Activated CD8-positive, alpha-beta memory T cell treated with anti-CD3 and anti-CD28 coated beads, Interleukin-2, amount 10 ng/mL, durations not matched to agents 7 days and 5 days (primary cell): ENCODE results near the gene USP32. TPM values are rescaled to one million over a fixed set of nuclear protein-coding genes. Genes with fewer than 3 reads are reported as not detected.
"Not testable (repeated sequence)": the region's sequence is repeated elsewhere in the genome, so short reads cannot be mapped to it uniquely, and the experiment has no call there.

Experiments used
- ATAC-seq: fragments of 150-1000 bp; cut with Tn5 transposase; one replicate; pipeline ENCODE4 v1.10.0; 2021; ENCODE audit warnings: moderate library complexity
- CTCF ChIA-PET: fragments of 350-600 bp; sonication (Branson Sonifier 250); formaldehyde crosslinking; loops from one replicate; lab custom pipeline; 2021; ENCODE audit warnings: antibody characterized with exemption; lab: Charles Lee
- DNase-seq: peaks from one replicate; pipeline ENCODE4 v3.0.0-alpha.2; 2020
- H3K27ac Mint-ChIP-seq: one replicate; pipeline ENCODE4 v1.8.0; 2021; ENCODE audit warnings: mild to moderate bottlenecking, mixed read lengths
- H3K27me3 Mint-ChIP-seq: one replicate; pipeline ENCODE4 v1.8.0; 2021; ENCODE audit warnings: mixed read lengths
- H3K36me3 Mint-ChIP-seq: one replicate; pipeline ENCODE4 v1.8.0; 2021; ENCODE audit warnings: mild to moderate bottlenecking, mixed read lengths
- H3K4me1 Mint-ChIP-seq: one replicate; pipeline ENCODE4 v1.8.0; 2021; ENCODE audit warnings: mixed read lengths
- H3K4me3 Mint-ChIP-seq: one replicate; pipeline ENCODE4 v1.8.0; 2021; ENCODE audit warnings: mild to moderate bottlenecking, moderate library complexity, mixed read lengths
- H3K9me3 Mint-ChIP-seq: one replicate; pipeline ENCODE4 v1.8.0; 2022; ENCODE audit warnings: low read depth, mixed read lengths
- total RNA-seq, 2 experiments: library from RNA; stranded (reverse); gene quantifications; one replicate each; pipeline ENCODE4 v1.2.3, GENCODE V29; 2021

Gene USP32
- 10 to 100 TPM; 33.4 to 40.4 TPM for total RNA-seq

DNA sequence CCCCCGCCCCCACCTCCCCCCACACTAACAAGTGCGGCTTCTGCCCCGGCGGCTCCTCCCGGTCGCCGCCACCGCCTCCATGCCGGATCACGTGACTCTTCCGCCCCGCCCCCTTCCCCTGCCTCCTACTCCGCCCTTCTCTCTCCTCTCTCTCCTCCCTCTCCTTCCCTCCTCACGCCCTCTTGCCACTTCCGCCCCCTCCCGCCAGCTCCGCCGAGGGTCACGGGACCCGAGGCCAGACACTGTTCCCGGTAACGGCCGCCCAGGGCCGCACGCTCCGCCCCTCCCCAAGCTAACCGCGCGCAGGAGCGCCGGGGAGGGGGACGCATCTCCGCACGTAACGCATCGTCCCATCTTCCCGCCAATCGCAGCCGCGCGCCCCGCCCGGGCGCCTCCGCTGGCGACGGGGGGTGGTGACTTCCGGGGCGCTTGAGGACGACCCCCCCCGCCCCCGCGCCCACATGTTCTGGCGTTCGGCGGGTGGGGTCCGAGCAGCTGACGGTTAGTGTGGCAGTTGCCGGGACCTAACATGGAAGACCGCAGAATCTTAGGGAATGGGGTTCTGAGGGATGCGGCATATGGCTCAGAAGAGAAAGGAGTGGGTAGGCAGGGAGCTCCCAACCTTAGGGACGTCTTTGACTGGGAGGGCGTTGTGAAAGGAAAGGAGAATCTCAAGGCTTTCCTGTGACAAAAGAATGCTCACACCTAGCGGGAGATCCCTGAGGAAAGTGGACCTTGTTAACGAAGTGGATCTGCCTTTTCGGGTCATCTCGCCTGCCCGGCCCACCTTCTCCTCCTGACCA is at the start of gene USP32:
Gene USP32 (minus strand): TSS at position 92 of the 803 bp plus-strand sequence. CDS start 194 bp downstream, outside the sequence.
- Mint-ChIP-seq H3K36me3 (peaks cover 1% of the 10 kb centered on the region), H3K27me3 (no peaks in the 10 kb centered on the region), H3K4me3 (peak within 1 kb of the TSS; percentile 92), H3K9me3 (no peaks in the 10 kb centered on the region), H3K4me1 (peaks cover 37% of the 10 kb centered on the region), H3K27ac (peak within 1 kb of the TSS; percentile 96)
- DNase-seq: peak; percentile 99
- peak; percentile 92 for ATAC-seq
- CTCF ChIA-PET: interaction anchor here (0.7 to 1.7 kb wide), 4 partner anchors 9 to 250 kb away, joined by 3 to 7 read pairs (median 3); no protein-coding TSS in a partner anchor

GRCh38 chr17:60439501-60439900 is 47.6 kb upstream of the USP32 start:
- Mint-ChIP-seq H3K27me3 (peaks cover 2% of the 10 kb centered on the region), H3K36me3 (no peaks in the 10 kb centered on the region), H3K27ac (no peak overlapping the region), H3K9me3 (no peaks in the 10 kb centered on the region), H3K4me3 (no peak overlapping the region), H3K4me1 (peaks cover 4% of the 10 kb centered on the region)
- DNase-seq (no peak), ATAC-seq (no peak)
- CTCF ChIA-PET: interaction anchor here (1.1 to 1.2 kb wide), 2 partner anchors 298 to 300 kb away, joined by 3 read pairs; no protein-coding TSS in a partner anchor

GRCh38 chr17:60436676-60437075 is 44.7 kb upstream of the USP32 start:
- CTCF ChIA-PET: interaction anchor here (0.9 to 1.0 kb wide), 2 partner anchors 38 to 295 kb away, joined by 3 read pairs; no protein-coding TSS in a partner anchor

GRCh38 chr17:60435244-60436167 is 43.6 kb upstream of the USP32 start:
- CTCF ChIA-PET: interaction anchor here (0.9 to 1.0 kb wide), 2 partner anchors 37 to 294 kb away, joined by 3 read pairs; no protein-coding TSS in a partner anchor

More at GRCh38 chr17:60436676-60437075, 44.7 kb upstream of the USP32 start:
- Mint-ChIP-seq H3K4me1 (peaks cover 4% of the 10 kb centered on the region), H3K36me3 (no peaks in the 10 kb centered on the region), H3K9me3 (no peaks in the 10 kb centered on the region), H3K27me3 (peaks cover 2% of the 10 kb centered on the region), H3K27ac (no peak overlapping the region), H3K4me3 (no peak overlapping the region)
- DNase-seq: no peak
- no peak for ATAC-seq

GRCh38 chr17:60433021-60433997 is 41.4 kb upstream of the USP32 start:
- H3K4me1 Mint-ChIP-seq, H3K27me3 Mint-ChIP-seq, ATAC-seq, H3K36me3 Mint-ChIP-seq, H3K27ac Mint-ChIP-seq, H3K9me3 Mint-ChIP-seq, DNase-seq, H3K4me3 Mint-ChIP-seq, CTCF ChIA-PET: not testable (repeated sequence)

More at GRCh38 chr17:60435244-60436167, 43.6 kb upstream of the USP32 start:
- DNase-seq (peak; percentile 63), ATAC-seq (peak; percentile 67)
- no peaks in the 10 kb centered on the region for H3K36me3 Mint-ChIP-seq
- H3K9me3 Mint-ChIP-seq: no peaks in the 10 kb centered on the region
- no peak overlapping the region for H3K4me3 Mint-ChIP-seq
- peaks cover 2% of the 10 kb centered on the region for H3K27me3 Mint-ChIP-seq
- H3K27ac Mint-ChIP-seq: no peak overlapping the region
- H3K4me1 Mint-ChIP-seq: peaks cover 4% of the 10 kb centered on the region

- H3K27ac Mint-ChIP-seq, H3K9me3 Mint-ChIP-seq, H3K36me3 Mint-ChIP-seq, H3K4me3 Mint-ChIP-seq, H3K4me1 Mint-ChIP-seq, DNase-seq, ATAC-seq: not testable (repeated sequence)
- CTCF ChIA-PET: interaction anchor here (0.7 kb wide), 1 partner anchor 158 kb away, joined by 3 read pairs; no protein-coding TSS in a partner anchor
- H3K27me3 Mint-ChIP-seq: peaks cover 16% of the 10 kb centered on the region
These were observed 38.6 kb upstream of the USP32 start for GRCh38 chr17:60430561-60430960.

DNA sequence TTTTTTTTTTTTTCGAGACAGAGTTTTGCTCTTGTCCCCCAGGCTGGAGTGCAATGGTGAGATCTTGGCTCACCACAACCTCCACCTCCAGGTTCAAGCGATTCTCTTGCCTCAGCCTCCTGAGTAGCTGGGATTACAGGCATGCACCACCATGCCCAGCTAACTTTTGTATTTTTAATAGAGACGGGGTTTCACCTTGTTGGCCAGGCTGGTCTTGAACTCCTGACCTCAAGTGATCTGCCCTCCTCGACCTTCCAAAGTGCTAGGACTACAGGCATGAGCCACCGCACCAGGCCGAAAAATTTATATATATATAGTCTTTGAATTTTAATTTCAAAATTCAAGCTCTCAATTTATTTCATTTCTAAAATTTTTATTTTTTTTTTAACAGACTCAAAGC is 36.6 kb upstream of the USP32 start:
- H3K27ac Mint-ChIP-seq, ATAC-seq, H3K4me3 Mint-ChIP-seq, H3K4me1 Mint-ChIP-seq, DNase-seq, CTCF ChIA-PET, H3K9me3 Mint-ChIP-seq, H3K36me3 Mint-ChIP-seq: not testable (repeated sequence)
- H3K27me3 Mint-ChIP-seq: peaks cover 16% of the 10 kb centered on the region

DNA sequence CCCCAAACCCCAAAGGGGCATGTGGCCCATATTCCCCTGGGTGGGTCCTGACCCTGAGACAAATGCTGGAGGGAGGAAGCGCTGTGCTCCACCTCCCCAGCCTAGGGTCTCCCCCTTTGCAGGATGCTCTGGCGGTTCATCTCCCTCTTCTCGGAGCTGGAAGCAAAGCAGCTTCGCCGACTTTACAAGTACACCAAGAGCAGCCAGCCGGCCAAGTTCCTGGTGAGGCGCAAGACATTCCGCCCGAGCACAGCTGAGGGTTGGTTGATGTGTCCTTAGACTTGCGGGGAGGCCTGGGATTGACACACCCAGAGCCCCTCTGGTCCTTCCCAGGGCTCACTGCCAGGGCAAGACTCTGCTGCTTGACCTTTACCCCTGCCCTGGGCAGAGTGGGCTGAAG is 34.7 kb upstream of the USP32 start:
- CTCF ChIA-PET: no interaction called here
- no peak for ATAC-seq
- no peaks in the 10 kb centered on the region for H3K36me3 Mint-ChIP-seq

DNA sequence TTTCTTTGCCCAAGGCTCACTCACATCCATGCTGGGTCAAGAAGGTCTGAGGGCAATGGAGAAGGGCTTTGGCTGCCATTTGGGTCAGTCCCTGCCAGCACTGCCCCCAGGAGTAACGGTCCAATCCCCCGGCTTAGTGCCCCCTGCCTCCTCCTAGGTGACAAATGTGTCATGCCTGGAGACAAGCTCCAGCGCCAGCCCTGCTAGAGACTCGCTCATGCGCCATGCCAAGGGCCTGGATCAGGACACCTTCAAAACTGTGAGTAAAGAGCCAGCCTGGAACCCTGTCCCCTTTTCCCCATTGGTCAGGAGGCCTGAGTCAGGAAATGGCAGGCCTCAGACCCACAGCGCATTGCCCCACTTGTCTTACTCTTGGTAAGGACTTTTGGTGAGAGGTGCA is 33.7 kb upstream of the USP32 start:
- no peak for ATAC-seq
- CTCF ChIA-PET: no interaction called here

More for the DNA sequence above, 34.7 kb upstream of the USP32 start:
- H3K9me3 Mint-ChIP-seq: no peaks in the 10 kb centered on the region
- DNase-seq: no peak
- no peak overlapping the region for H3K27ac Mint-ChIP-seq
- H3K27me3 Mint-ChIP-seq: peaks cover 16% of the 10 kb centered on the region
- peaks cover 2% of the 10 kb centered on the region for H3K4me1 Mint-ChIP-seq
- H3K4me3 Mint-ChIP-seq: no peak overlapping the region

DNA sequence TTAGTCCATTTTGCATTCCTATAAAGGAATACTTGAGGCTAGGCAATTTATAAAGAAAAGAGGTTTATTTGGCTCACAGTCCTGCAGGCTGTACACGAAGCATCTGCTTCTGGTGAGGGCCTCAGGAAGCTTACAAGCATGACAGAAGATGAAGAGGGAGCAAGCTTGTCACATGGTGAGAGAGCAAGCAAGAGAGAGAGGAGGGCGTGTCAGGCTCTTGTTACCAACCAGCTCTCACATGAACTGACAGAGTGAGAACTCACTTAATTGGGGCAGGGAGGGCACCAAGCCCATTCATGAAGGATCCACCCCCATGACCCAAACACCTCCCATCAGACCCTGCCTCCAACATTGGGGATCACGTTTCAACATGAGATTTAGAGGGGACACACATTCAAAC is 31.9 kb upstream of the USP32 start:
- CTCF ChIA-PET: interaction anchor here (1.3 kb wide), 1 partner anchor 216 kb away, joined by 3 read pairs; no protein-coding TSS in a partner anchor
- H3K27me3 Mint-ChIP-seq: peaks cover 13% of the 10 kb centered on the region
- H3K36me3 Mint-ChIP-seq: no peaks in the 10 kb centered on the region

More for the DNA sequence above, 33.7 kb upstream of the USP32 start:
- Mint-ChIP-seq H3K27ac (no peak overlapping the region), H3K27me3 (peaks cover 16% of the 10 kb centered on the region), H3K9me3 (no peaks in the 10 kb centered on the region), H3K4me3 (no peak overlapping the region), H3K4me1 (peaks cover 6% of the 10 kb centered on the region), H3K36me3 (no peaks in the 10 kb centered on the region)
- DNase-seq: no peak

DNA sequence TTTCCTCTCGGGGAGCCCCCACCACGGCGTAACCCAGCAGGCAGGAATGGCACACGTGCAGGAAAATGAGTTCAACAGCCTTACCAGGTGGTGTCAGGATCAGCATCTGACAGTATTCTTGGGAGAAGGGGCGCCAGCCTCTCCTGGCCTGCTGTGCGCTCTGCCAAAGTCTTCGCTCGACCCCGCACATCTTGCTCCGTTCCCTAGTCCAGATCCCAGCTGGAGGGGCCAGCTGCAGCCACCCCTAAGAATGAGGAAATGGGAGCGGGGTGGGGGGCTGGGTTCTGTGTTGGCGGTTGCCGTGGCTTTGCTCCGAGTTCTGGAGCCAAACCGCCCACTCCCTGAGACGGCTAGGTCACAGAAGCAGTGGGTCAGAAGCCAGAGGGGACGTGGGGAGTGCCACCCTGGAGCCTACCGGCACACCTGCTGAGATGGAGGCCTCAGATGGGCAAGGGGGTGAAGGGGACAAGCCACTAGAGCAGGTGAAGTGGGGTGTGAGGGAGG is 30.3 kb upstream of the USP32 start, which contains the start of gene CHCT1:
Gene CHCT1 (plus strand): TSS at position 328 of the 504 bp plus-strand sequence. CDS start 104 bp downstream, at position 432.
- no peak for DNase-seq
- ATAC-seq: no peak
- Mint-ChIP-seq H3K4me3 (peak within 1 kb of the TSS; percentile 73), H3K27ac (no peak within 1 kb of the TSS), H3K36me3 (no peaks in the 10 kb centered on the region), H3K9me3 (no peaks in the 10 kb centered on the region), H3K27me3 (peaks cover 5% of the 10 kb centered on the region), H3K4me1 (peaks cover 6% of the 10 kb centered on the region)
- CTCF ChIA-PET: interaction anchor here (0.6 to 2.0 kb wide), 3 partner anchors 18 to 351 kb away, joined by 3 to 6 read pairs (median 3); no protein-coding TSS in a partner anchor

More for the DNA sequence above, 31.9 kb upstream of the USP32 start:
- Mint-ChIP-seq H3K4me3 (no peak overlapping the region), H3K9me3 (no peaks in the 10 kb centered on the region), H3K27ac (no peak overlapping the region), H3K4me1 (peaks cover 6% of the 10 kb centered on the region)
- no peak for DNase-seq
- ATAC-seq: no peak
